CD14-positive monocyte (primary cell): Measurements from ENCODE around the gene CBLN4. TPM values are rescaled to one million over a fixed set of nuclear protein-coding genes. Genes with fewer than 3 reads are reported as not detected.

Source experiments
- DNase-seq, 3 donors: peaks; one replicate each; pipeline ENCODE4 v3.0.0-alpha.2; 2011 to 2022
- H2AFZ ChIP-seq: 2 replicates; pipeline ENCODE4 v1.6.0; 2012; ENCODE audit warnings: mild to moderate bottlenecking, low read depth, low read length, inconsistent platforms; ENCODE audit not compliant: insufficient read depth, poor library complexity, severe bottlenecking
- H3K27ac ChIP-seq, 2 donors: 1 replicate in 1 of 2; 2 replicates in 1 of 2; pipeline ENCODE4 v1.5.1; 2012 to 2013; ENCODE audit warnings: low read length in 2 of 2, control low read depth in 1 of 2, inconsistent platforms in 1 of 2, low read depth in 1 of 2, mild to moderate bottlenecking in 1 of 2
- H3K27me3 ChIP-seq, 2 donors: one replicate each; pipeline versions ENCODE4 v1.6.0 to v1.6.1; 2011 to 2013; ENCODE audit warnings: low read length in 2 of 2; ENCODE audit not compliant: control insufficient read depth in 2 of 2, insufficient read depth in 2 of 2
- H3K36me3 ChIP-seq, 2 donors: replicated peaks in 1 of 2; 1 replicate in 1 of 2; 2 replicates in 1 of 2; pipeline versions ENCODE4 v1.5.1 to v1.6.1; 2012 to 2013; ENCODE audit warnings: low read length in 2 of 2, control low read depth in 1 of 2, inconsistent platforms in 1 of 2, mild to moderate bottlenecking in 1 of 2; ENCODE audit not compliant: insufficient read depth in 2 of 2, control insufficient read depth in 1 of 2
- H3K4me1 ChIP-seq, 2 donors: 1 replicate in 1 of 2; 2 replicates in 1 of 2; pipeline versions ENCODE4 v1.5.1 to v1.6.1; 2012 to 2013; ENCODE audit warnings: low read length in 2 of 2, control low read depth in 1 of 2, inconsistent platforms in 1 of 2, mild to moderate bottlenecking in 1 of 2, moderate library complexity in 1 of 2; ENCODE audit not compliant: insufficient read depth in 2 of 2, control insufficient read depth in 1 of 2
- H3K4me2 ChIP-seq: replicated peaks from 2 replicates; pipeline ENCODE3; 2012; ENCODE audit warnings: low read length, moderate library complexity, mild to moderate bottlenecking; ENCODE audit not compliant: poor library complexity, severe bottlenecking; ENCODE audit errors: extremely low read depth
- H3K4me3 ChIP-seq, 3 experiments: fragments of 200-600 bp in 1 of 3; sonication (generic) in 1 of 3; replicated peaks in 1 of 3; 1 replicate in 2 of 3; 2 replicates in 1 of 3; pipeline ENCODE4 v1.5.1; 2011 to 2013; ENCODE audit warnings: low read length in 3 of 3, mild to moderate bottlenecking in 3 of 3, control low read depth in 2 of 3, low read depth in 2 of 3, inconsistent platforms in 1 of 3, moderate library complexity in 1 of 3
- H3K79me2 ChIP-seq: 2 replicates; pipeline ENCODE4 v1.6.0; 2012; ENCODE audit warnings: mild to moderate bottlenecking, control low read depth, inconsistent platforms, low read length, moderate library complexity; ENCODE audit not compliant: insufficient read depth
- H3K9ac ChIP-seq: 2 replicates; pipeline ENCODE4 v1.6.0; 2017; ENCODE audit warnings: low read length, mild to moderate bottlenecking; ENCODE audit not compliant: insufficient read depth, poor library complexity, severe bottlenecking
- H3K9me3 ChIP-seq, 2 donors: replicated peaks in 1 of 2; 1 replicate in 1 of 2; 2 replicates in 1 of 2; pipeline versions ENCODE4 v1.5.1 to v1.6.1; 2012 to 2013; ENCODE audit warnings: low read length in 2 of 2, control low read depth in 1 of 2; ENCODE audit not compliant: control insufficient read depth in 1 of 2, insufficient read depth in 1 of 2
- H4K20me1 ChIP-seq: 2 replicates; pipeline ENCODE4 v1.6.0; 2012; ENCODE audit warnings: mild to moderate bottlenecking, low read length, control low read depth, moderate library complexity; ENCODE audit not compliant: insufficient read depth
- H3K27ac Mint-ChIP-seq, 7 donors: one replicate each; pipeline ENCODE4 v1.8.0; 2020; ENCODE audit warnings: mild to moderate bottlenecking in 7 of 7, mixed read lengths in 7 of 7, moderate library complexity in 6 of 7, inconsistent platforms in 2 of 7
- H3K27me3 Mint-ChIP-seq, 3 donors: one replicate each; pipeline ENCODE4 v1.8.0; 2021 to 2022; ENCODE audit warnings: low read depth in 3 of 3, mild to moderate bottlenecking in 3 of 3, mixed read lengths in 3 of 3, moderate library complexity in 3 of 3, inconsistent platforms in 1 of 3
- H3K36me3 Mint-ChIP-seq, 2 donors: one replicate each; pipeline ENCODE4 v1.8.0; 2020; ENCODE audit warnings: mixed read lengths in 2 of 2, inconsistent platforms in 1 of 2, mild to moderate bottlenecking in 1 of 2
- H3K4me1 Mint-ChIP-seq: one replicate; pipeline ENCODE4 v1.8.0; 2020; ENCODE audit warnings: mild to moderate bottlenecking, mixed read lengths
- H3K4me3 Mint-ChIP-seq, 2 donors: one replicate each; pipeline ENCODE4 v1.8.0; 2020; ENCODE audit warnings: mild to moderate bottlenecking in 2 of 2, mixed read lengths in 2 of 2, moderate library complexity in 1 of 2
- H3K9me3 Mint-ChIP-seq, 7 donors: one replicate each; pipeline ENCODE4 v1.8.0; 2020 to 2022; ENCODE audit warnings: mixed read lengths in 7 of 7, mild to moderate bottlenecking in 6 of 7, moderate library complexity in 6 of 7, inconsistent platforms in 2 of 7
- WGBS: methylation state at CpG from one replicate; pipeline ENCODE4 v1.1.5; 2013; ENCODE audit warnings: missing lambda C conversion rate; ENCODE audit not compliant: insufficient coverage; 5-methylcytosine and 5-hydroxymethylcytosine counted together
- intact Hi-C, 2 donors: fragments of 100-400 bp; cut with micrococcal nuclease; formaldehyde crosslinking; loops; one replicate each; pipeline versions ENCODE4 v1.15.0 to v1.15.1; 2023
- polyA plus RNA-seq, 3 donors: library from polyadenylated mRNA; depleted of rRNA in 1 of 3; unstranded in 2 of 3; stranded (reverse) in 1 of 3; fragments of 300-500 nt in 2 of 3; fragments of >200 nt in 1 of 3; fragmentation: Illumina TruSeq in 2 of 3; gene quantifications; 1 replicate in 2 of 3; 2 replicates in 1 of 3; pipeline ENCODE4 v1.2.3, GENCODE V29; 2012 to 2021
- TF ChIP-seq, protein P1 (sequence below): fragments of 200-600 bp; IDR thresholded peaks from one replicate; pipeline ENCODE4 v1.8.0; 2022; ENCODE audit warnings: antibody characterized with exemption, mild to moderate bottlenecking

Gene CBLN4
- polyA plus RNA-seq, 3 donors: not detected

DNA sequence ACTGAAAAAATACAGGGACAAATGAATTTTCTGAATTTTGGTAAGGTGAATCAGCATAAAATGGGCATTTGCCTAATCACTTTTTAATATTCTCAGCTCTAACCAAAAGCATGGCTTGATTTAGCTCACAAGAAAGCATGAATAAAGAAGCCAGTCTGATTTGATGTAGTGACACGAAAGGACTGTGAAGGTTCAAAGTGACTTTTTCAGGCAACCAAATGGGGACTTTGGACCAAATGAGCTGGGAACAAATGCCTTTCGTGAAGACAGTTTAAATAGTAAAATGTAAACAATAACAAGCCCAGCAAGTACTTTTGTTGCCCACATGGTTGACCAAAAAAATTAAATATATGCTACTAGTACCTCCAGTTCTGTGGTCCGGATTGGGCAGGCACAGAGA lies 12.9 kb upstream of the CBLN4 start:
- 56% methylated on average over 1 of the region's 3 CpGs for WGBS
- Mint-ChIP-seq H3K4me1 (no peaks in the 10 kb centered on the region), H3K4me3 (no peak overlapping the region), H3K27me3 (no peaks in the 10 kb centered on the region), H3K9me3 (peaks cover 0 to 15% (median 5%) of the 10 kb centered on the region in 7 donors), H3K36me3 (no peaks in the 10 kb centered on the region), H3K27ac (no peak overlapping the region)
- Histone ChIP-seq H4K20me1 (no peaks in the 10 kb centered on the region), H3K9ac (no peak overlapping the region), H2AFZ (no peak overlapping the region), H3K9me3 (peaks cover 0 to 8% of the 10 kb centered on the region in 2 donors), H3K79me2 (no peaks in the 10 kb centered on the region), H3K27me3 (no peaks in the 10 kb centered on the region), H3K4me1 (no peaks in the 10 kb centered on the region), H3K36me3 (no peaks in the 10 kb centered on the region), H3K27ac (no peak overlapping the region), H3K4me3 (no peak overlapping the region), H3K4me2 (no peak overlapping the region)
- intact Hi-C loops: no loop called here
- TF ChIP-seq, protein P1, sequence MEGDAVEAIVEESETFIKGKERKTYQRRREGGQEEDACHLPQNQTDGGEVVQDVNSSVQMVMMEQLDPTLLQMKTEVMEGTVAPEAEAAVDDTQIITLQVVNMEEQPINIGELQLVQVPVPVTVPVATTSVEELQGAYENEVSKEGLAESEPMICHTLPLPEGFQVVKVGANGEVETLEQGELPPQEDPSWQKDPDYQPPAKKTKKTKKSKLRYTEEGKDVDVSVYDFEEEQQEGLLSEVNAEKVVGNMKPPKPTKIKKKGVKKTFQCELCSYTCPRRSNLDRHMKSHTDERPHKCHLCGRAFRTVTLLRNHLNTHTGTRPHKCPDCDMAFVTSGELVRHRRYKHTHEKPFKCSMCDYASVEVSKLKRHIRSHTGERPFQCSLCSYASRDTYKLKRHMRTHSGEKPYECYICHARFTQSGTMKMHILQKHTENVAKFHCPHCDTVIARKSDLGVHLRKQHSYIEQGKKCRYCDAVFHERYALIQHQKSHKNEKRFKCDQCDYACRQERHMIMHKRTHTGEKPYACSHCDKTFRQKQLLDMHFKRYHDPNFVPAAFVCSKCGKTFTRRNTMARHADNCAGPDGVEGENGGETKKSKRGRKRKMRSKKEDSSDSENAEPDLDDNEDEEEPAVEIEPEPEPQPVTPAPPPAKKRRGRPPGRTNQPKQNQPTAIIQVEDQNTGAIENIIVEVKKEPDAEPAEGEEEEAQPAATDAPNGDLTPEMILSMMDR: no peak
- DNase-seq: no peak

DNA sequence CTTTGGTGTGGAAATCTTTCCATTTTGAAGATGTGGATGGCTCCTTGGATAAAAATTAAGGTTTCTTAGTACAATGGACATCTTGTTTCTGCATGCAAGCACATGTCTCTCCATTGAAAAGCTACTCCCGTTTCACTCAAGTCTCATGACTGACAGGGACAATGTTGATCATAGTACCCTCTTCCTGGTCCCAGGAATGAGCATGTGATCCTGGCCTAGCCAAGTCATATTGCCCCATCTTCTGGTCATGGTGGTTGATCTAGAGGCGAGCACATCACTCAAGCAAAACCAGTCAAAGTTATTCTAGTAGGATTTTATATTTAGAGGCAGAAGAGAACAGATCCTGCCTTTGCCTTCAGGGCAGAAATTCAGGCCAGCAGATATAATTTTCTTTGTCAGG lies 12.2 kb upstream of the CBLN4 start:
- H2AFZ ChIP-seq: no peak overlapping the region
- H3K4me3 Mint-ChIP-seq: no peak overlapping the region
- no peaks in the 10 kb centered on the region for H3K79me2 ChIP-seq
- no peaks in the 10 kb centered on the region for H3K36me3 Mint-ChIP-seq
- H3K4me3 ChIP-seq: no peak overlapping the region
- no peaks in the 10 kb centered on the region for H3K36me3 ChIP-seq
- H3K4me2 ChIP-seq: no peak overlapping the region
- 50% methylated on average over 1 of the region's 2 CpGs for WGBS
- no peak for DNase-seq
- H3K9me3 ChIP-seq: peaks cover 0 to 8% of the 10 kb centered on the region in 2 donors
- H3K9ac ChIP-seq: no peak overlapping the region
- H4K20me1 ChIP-seq: no peaks in the 10 kb centered on the region
- intact Hi-C loops: no loop called here
- no peaks in the 10 kb centered on the region for H3K4me1 Mint-ChIP-seq
- H3K27ac Mint-ChIP-seq: no peak overlapping the region
- no peaks in the 10 kb centered on the region for H3K27me3 Mint-ChIP-seq
- H3K27me3 ChIP-seq: no peaks in the 10 kb centered on the region
- H3K4me1 ChIP-seq: no peaks in the 10 kb centered on the region
- no peak overlapping the region for H3K27ac ChIP-seq
- H3K9me3 Mint-ChIP-seq: peaks cover 0 to 15% (median 5%) of the 10 kb centered on the region in 7 donors
- TF ChIP-seq, protein P1: no peak
